GM21423 (cell line): ENCODE results near the gene TLE3.

Experiments
- ATAC-seq: cut with Tn5 transposase; IDR thresholded peaks from one replicate; pipeline ENCODE4 v1.9.1; 2021; ENCODE audit warnings: mild to moderate bottlenecking, moderate library complexity; ENCODE audit not compliant: unreplicated experiment

The TLE3 gene

DNA sequence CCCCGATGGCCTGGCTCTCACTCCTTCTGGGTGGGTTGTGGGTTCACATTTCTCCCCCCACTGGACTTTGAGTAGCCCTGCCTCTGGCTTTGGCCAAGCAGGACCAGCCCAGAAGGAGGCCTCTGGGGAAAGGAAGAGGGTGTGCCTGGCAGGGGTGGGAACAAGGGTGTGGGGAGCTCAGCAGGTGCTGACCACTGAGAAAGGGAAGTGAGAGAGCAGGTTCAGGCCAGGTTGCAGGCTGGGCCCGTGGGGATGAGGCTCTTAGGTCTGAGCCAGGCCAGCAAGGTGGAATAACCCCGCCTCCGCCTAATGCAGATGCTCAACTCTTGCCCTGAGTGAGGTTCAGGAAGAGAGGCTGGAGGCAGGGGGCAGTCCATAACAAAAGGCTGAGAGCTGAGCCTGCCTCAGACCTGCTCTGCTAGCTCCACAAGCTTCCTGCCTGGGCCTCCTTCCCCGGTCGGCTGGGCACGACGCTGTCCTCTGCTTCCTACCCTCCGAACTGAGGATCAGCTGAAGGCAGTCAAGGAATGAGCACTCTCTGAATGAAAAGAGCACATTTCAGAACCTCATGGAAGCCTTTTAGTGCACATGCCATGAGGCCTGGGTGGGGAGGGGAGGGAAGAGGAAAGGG lies 82.7 kb downstream of the TLE3 start:
- peak; percentile 77 for ATAC-seq

- no peak for ATAC-seq
These were observed 83.4 kb downstream of the TLE3 start for GRCh38 chr15:70014331-70014730.

DNA sequence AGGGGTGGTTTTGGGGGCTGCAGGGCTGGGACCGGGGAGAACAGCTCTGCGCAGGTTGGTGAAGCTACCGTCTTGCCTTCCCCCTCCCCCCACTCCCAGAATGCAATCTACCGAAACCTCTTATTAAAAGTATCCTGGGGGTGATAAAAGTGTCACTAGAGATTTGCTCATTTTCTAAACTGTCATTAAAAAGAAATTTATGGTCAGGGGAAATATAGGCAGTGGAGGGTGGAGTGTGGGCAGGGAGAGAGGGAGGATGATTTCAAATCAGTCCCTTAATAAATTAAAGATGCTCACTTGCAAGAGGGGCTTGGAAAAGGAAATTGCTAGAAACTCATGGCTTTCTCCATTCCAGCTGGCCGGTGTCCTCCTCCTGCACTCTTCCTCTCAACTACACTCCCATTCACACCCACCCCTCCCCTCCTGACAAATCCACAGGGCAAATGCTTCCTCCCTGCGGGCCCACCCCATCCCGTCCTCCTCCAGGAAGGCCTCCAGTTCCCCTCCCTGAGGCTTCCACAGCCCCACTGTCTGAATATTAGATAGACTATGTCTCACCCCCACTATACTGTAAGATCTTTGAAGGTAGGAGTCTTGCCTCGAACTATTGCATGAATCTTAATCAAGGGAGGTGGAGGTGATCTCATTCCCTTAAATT lies 83.9 kb downstream of the TLE3 start:
- ATAC-seq: no peak

- no peak for ATAC-seq
These were observed 84.8 kb downstream of the TLE3 start for GRCh38 chr15:70012895-70013294.

DNA sequence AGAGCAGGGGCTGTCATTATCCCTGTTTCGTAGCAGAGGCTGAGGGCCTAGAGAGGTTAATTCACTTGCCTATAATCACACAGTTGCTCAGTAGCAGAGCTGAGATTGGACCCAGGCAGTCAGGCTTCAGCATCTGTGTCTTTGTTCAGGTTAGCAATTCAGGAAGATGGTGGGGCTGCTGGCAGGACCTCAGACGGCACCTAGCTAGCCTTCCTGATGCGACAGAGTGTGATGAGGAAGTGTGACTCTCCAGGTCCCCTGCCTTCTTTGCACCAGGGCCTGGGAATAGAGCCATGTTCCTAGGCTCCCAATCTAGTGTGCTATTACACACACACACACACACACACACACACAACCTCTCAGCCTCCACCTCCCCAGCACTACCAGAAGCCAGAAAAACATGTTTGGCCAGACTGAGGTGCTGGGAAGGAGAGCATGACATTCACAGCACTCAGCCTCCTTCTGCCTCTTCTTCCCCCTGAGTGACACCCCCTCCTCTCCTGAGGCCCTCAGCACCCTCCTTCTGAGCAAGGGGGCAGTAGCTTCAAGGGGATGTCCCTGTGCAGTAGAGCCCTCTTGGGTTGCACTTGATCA lies 88.9 kb downstream of the TLE3 start:
- no peak for ATAC-seq

DNA sequence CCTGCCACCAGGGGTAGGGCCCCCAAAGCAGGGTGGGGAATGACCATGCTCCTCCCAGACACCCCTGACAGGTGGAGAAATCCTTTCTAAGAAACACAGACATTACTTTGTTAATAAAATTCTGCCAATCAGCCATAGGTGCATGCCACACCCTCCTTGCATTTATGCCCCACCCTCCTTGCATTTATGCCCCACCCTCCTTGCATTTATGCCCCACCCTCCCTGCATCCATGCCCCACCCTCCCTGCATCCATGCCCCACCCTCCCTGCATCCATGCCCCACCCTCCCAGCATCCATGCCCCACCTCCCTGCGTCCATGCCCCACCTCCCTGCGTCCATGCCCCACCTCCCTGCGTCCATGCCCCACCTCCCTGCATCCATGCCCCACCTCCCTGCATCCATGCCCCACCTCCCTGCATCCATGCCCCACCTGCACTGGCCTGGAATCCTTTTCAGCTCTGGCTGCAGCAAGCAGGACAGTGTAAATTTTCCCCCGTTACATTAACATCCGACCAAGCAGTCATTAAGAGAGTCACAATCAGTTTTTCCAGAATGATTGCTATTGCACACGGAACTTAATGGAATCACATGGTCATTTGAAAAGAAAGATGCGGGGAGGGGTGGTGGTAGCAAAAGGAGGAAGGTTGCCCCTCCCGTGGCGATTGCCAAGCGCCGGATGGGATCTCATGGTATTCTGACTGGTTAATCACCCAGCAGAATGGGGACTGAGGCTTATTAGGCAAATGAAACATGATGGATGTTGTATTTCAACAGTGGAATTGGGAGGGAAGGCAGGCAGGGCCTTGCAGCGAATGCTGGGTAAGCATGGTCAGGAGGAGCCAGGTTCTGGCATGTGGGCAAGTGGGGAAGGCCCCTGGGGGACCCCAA lies 91.2 kb downstream of the TLE3 start:
- ATAC-seq: no peak

- no peak for ATAC-seq
These were observed 92.9 kb downstream of the TLE3 start for GRCh38 chr15:70004826-70005225.

DNA sequence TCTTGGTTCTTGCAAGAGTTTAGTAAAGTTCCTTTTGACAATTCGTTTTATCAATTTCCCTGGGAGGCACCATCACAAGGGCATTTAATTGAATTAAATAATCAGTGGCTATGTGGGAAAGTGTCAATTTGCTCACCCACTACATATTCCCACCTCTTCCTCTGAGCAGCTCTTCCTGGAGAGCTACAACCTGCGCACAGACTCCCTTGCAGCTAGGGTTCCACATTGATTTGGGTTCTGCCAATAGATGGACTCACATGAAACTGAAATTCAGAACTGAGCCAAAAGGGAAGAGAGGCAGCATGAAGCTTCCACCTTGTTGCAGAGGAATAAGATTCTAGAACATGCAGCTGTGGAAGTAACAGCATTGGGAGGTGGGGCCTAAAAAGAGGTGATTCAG lies 94.8 kb downstream of the TLE3 start:
- no peak for ATAC-seq

DNA sequence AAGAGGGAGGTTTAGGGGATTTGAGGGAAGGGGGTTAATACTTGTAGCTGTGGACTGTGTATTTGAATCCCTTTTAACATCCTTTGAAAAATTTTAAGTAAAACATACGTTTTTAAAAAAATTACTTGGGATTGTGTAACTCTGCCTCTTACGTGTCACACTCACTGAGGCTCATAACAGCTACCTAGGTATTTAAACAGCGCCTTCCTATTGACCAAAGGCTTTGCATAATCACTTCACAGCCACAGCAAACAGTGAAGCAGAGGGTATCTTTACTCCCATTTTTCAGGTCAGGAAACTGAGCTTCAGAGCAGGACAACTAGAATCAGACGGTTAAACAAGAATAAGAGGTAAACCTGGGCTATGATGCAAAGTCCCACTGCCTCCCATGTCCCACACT lies 95.9 kb downstream of the TLE3 start:
- ATAC-seq: no peak

- no peak for ATAC-seq
These were observed 98.2 kb downstream of the TLE3 start for GRCh38 chr15:69999392-70000085.

DNA sequence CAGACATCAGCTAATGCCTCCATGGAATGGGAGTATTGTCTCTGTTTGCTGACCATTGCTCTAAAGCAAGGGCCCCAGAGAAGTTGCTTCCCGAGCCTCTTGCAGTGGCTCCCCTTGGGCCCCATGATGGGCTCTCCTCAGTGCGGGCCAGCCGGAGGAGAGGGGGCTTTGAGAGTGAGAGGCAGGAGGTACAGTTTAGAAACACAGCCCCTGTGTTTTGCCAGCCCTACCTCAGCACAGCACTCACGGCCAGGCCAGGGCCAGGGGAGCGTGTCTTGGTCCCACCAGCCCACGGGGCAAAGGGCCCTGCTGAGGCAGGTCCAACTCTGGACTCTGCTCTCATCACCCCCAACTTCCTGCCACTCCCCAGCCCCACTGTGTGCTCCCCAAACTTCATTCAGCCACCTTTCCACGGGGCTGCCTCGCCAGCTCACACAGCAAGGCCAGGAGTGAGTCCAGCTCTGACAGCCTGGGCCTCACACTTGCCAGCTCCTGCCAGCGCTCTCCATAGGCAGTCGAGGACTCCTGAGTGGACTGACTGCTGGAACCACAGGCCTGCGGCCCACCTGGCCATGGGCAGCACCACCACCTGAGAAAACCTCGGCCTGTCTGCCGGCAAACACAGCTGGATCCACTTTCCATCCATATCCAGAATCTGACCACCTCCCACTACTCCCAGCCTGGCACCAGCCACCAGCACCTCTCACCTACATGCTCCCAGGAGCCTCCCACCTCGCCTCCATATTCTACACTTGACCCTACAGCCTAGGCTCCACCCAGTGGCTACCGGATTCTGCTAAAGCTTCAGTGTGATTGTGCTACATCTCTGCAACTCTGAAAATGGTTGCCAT lies 99.0 kb downstream of the TLE3 start:
- no peak for ATAC-seq

GRCh38 chr15:69997813-69998212 lies 99.9 kb downstream of the TLE3 start:
- ATAC-seq: no peak
